Measurements from ENCODE around the gene BNIP3.

The BNIP3 gene

GRCh38 chr10:131970946-131971345 is 10.8 kb downstream of the BNIP3 start:
- H3K4me2 ChIP-seq (ENCODE audit: low read length), result no peak overlapping the region
- no peaks in the 10 kb centered on the region for H3K9me3 ChIP-seq (ENCODE audit: insufficient read depth, low read length)
- no peak overlapping the region for H3K27ac ChIP-seq (ENCODE audit: low read length)
- no peak overlapping the region for H3K9ac ChIP-seq (ENCODE audit: low read length)
- no peaks in the 10 kb centered on the region for H3K4me1 ChIP-seq (ENCODE audit: low read length)
- H2AFZ ChIP-seq (ENCODE audit: low read depth, low read length), result no peak overlapping the region
- H3K36me3 ChIP-seq (replicated peaks; ENCODE audit: low read depth, low read length), result no peaks in the 10 kb centered on the region
- TF ChIP-seq, protein P1, sequence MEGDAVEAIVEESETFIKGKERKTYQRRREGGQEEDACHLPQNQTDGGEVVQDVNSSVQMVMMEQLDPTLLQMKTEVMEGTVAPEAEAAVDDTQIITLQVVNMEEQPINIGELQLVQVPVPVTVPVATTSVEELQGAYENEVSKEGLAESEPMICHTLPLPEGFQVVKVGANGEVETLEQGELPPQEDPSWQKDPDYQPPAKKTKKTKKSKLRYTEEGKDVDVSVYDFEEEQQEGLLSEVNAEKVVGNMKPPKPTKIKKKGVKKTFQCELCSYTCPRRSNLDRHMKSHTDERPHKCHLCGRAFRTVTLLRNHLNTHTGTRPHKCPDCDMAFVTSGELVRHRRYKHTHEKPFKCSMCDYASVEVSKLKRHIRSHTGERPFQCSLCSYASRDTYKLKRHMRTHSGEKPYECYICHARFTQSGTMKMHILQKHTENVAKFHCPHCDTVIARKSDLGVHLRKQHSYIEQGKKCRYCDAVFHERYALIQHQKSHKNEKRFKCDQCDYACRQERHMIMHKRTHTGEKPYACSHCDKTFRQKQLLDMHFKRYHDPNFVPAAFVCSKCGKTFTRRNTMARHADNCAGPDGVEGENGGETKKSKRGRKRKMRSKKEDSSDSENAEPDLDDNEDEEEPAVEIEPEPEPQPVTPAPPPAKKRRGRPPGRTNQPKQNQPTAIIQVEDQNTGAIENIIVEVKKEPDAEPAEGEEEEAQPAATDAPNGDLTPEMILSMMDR (IDR thresholded peaks at IDR 0.05; ENCODE audit: low read depth, low read length), result no peak
- TF ChIP-seq EZH2phosphoT487 (IDR thresholded peaks at IDR 0.05; ENCODE audit: low read depth), result no peak
- peaks cover 17% of the 10 kb centered on the region; the same call in 1 of the 2 replicates for H4K20me1 ChIP-seq (ENCODE audit: insufficient read depth, low read length)
- no peak overlapping the region for H3K4me3 ChIP-seq (ENCODE audit: low read length)
- no peaks in the 10 kb centered on the region for H3K27me3 ChIP-seq (ENCODE audit: low read depth, low read length)
- peaks cover 13% of the 10 kb centered on the region for H3K79me2 ChIP-seq (ENCODE audit: low read length)

DNA sequence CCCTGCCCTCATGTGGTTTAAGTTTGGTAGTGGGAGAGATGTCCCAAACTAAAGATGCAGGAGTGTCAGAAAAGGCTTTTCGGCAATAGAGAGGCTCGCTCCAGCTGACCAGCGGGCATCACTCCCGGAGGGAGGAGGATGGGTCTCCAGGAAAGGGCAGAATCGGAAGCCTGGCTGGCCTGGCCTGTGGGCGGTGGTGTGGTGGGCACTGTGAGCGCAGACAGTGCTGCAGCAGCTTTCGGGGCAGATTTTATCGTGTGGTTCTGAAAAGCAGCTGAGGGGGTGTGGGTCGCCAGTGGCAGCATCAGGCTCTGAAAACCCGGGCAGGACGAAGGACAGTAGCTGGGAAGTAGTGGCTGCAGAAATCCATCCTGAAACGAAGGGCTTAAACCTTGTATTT is 12.8 kb downstream of the BNIP3 start:
- 0 out of 2 replicates have a peak, but pooled peaks cover 1% of the 10 kb centered on the region for H3K79me2 ChIP-seq (ENCODE audit: low read length)
- H3K9ac ChIP-seq (ENCODE audit: low read length), result no peak overlapping the region
- no peaks in the 10 kb centered on the region for H3K36me3 ChIP-seq (replicated peaks; ENCODE audit: low read depth, low read length)
- H3K9me3 ChIP-seq (ENCODE audit: insufficient read depth, low read length), result no peaks in the 10 kb centered on the region
- H3K4me2 ChIP-seq (ENCODE audit: low read length), result no peak overlapping the region
- H3K27me3 ChIP-seq (ENCODE audit: low read depth, low read length), result no peaks in the 10 kb centered on the region
- H3K4me1 ChIP-seq (ENCODE audit: low read length), result no peaks in the 10 kb centered on the region
- no peak overlapping the region for H3K4me3 ChIP-seq (ENCODE audit: low read length)
- TF ChIP-seq EZH2phosphoT487 (IDR thresholded peaks at IDR 0.05; ENCODE audit: low read depth), result no peak
- TF ChIP-seq, protein P1 (IDR thresholded peaks at IDR 0.05; ENCODE audit: low read depth, low read length), result no peak
- no peak overlapping the region for H3K27ac ChIP-seq (ENCODE audit: low read length)
- H2AFZ ChIP-seq (ENCODE audit: low read depth, low read length), result no peak overlapping the region
- H4K20me1 ChIP-seq (ENCODE audit: insufficient read depth, low read length), result peaks cover under 1% of the 10 kb centered on the region; the same call in 1 of the 2 replicates

- Histone ChIP-seq H3K4me2 (ENCODE audit: low read length) (no peak overlapping the region), H2AFZ (ENCODE audit: low read depth, low read length) (no peak overlapping the region), H3K9ac (ENCODE audit: low read length) (no peak overlapping the region), H3K36me3 (replicated peaks; ENCODE audit: low read depth, low read length) (no peaks in the 10 kb centered on the region), H3K9me3 (ENCODE audit: insufficient read depth, low read length) (no peaks in the 10 kb centered on the region), H3K4me1 (ENCODE audit: low read length) (no peaks in the 10 kb centered on the region), H3K79me2 (ENCODE audit: low read length) (no peaks in the 10 kb centered on the region), H4K20me1 (ENCODE audit: insufficient read depth, low read length) (no peaks in the 10 kb centered on the region), H3K4me3 (ENCODE audit: low read length) (no peak overlapping the region), H3K27ac (ENCODE audit: low read length) (no peak overlapping the region), H3K27me3 (ENCODE audit: low read depth, low read length) (no peaks in the 10 kb centered on the region)
- TF ChIP-seq EZH2phosphoT487 (IDR thresholded peaks at IDR 0.05; ENCODE audit: low read depth), result no peak
- TF ChIP-seq, protein P1 (IDR thresholded peaks at IDR 0.05; ENCODE audit: low read depth, low read length), result no peak
These were observed 17.4 kb downstream of the BNIP3 start for GRCh38 chr10:131964298-131964697.

DNA sequence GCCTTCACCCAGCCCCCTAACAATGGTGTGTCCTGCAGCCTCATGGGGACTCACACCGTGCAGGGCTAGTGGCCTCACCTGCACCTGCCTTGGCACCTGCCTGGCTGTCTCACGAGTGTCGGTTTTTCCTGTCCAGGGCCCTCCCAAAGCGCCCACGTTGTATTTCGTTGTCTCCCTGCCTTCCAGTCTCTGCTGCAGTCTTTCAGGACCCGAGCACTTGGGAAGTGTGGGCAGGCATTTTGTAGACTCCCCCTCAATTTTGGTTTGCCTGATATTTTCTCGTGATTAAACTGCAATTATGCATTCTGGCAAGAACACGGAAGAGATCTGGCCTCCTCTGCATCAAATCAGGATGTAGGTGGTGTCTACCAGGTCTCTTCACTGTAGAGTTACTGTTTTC is 17.9 kb downstream of the BNIP3 start:
- no peak overlapping the region for H3K27ac ChIP-seq (ENCODE audit: low read length)
- no peaks in the 10 kb centered on the region for H3K79me2 ChIP-seq (ENCODE audit: low read length)
- H3K9ac ChIP-seq (ENCODE audit: low read length), result no peak overlapping the region
- no peak overlapping the region for H3K4me2 ChIP-seq (ENCODE audit: low read length)
- no peaks in the 10 kb centered on the region for H3K4me1 ChIP-seq (ENCODE audit: low read length)
- no peak overlapping the region for H2AFZ ChIP-seq (ENCODE audit: low read depth, low read length)
- no peaks in the 10 kb centered on the region for H4K20me1 ChIP-seq (ENCODE audit: insufficient read depth, low read length)
- TF ChIP-seq, protein P1 (IDR thresholded peaks at IDR 0.05; ENCODE audit: low read depth, low read length), result no peak
- TF ChIP-seq EZH2phosphoT487 (IDR thresholded peaks at IDR 0.05; ENCODE audit: low read depth), result no peak
- H3K27me3 ChIP-seq (ENCODE audit: low read depth, low read length), result no peaks in the 10 kb centered on the region
- H3K4me3 ChIP-seq (ENCODE audit: low read length), result no peak overlapping the region
- no peaks in the 10 kb centered on the region for H3K9me3 ChIP-seq (ENCODE audit: insufficient read depth, low read length)
- no peaks in the 10 kb centered on the region for H3K36me3 ChIP-seq (replicated peaks; ENCODE audit: low read depth, low read length)

All from OCI-LY3 (cell line).